Measurements from ENCODE around the gene TGFA. TPM values are rescaled to one million over a fixed set of nuclear protein-coding genes. Genes with fewer than 3 reads are reported as not detected.
A peak's percentile ranks its signal among the peaks of the same experiment; 100 is the strongest.

Gene TGFA
- total RNA-seq, 2 donors from 2014 or later: 13.5 to 18.5 TPM

DNA sequence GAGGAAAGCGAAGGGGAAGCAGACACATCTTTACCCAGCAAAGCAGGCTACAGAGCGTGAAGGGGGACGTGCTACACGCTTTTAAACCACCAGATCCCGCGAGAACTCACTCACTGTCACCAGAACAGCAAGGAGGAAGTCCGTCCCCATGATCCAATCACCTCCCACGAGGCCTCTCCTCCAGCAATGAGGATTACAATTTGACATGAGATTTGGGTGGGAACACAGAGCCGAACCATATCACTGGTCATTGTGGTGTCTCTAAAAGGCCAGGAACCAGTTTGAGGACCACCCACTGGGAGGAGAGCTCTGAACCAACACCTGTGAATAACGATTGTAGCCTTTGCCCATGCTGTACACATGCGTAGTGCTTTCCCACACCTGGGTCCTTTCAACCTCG, 135.1 kb downstream of the TGFA start:
- Histone ChIP-seq H3K4me1 (peaks cover 6% of the 10 kb centered on the region), H3K27ac (no peak overlapping the region), H3K9me3 (no peaks in the 10 kb centered on the region), H3K4me3 (no peak overlapping the region), H3K27me3 (no peaks in the 10 kb centered on the region), H3K36me3 (replicated peaks in 1 of 2; ENCODE audit: insufficient read depth in 1 of 2, low read depth in 2 of 2) (no peaks in the 10 kb centered on the region)
- 86 to 88% methylated on average over 11 to 12 of the region's 12 CpGs for WGBS, 2 donors
- ATAC-seq: no peak
- TF ChIP-seq POLR2A (IDR thresholded peaks at IDR 0.05): no peak
- TF ChIP-seq, protein P1, sequence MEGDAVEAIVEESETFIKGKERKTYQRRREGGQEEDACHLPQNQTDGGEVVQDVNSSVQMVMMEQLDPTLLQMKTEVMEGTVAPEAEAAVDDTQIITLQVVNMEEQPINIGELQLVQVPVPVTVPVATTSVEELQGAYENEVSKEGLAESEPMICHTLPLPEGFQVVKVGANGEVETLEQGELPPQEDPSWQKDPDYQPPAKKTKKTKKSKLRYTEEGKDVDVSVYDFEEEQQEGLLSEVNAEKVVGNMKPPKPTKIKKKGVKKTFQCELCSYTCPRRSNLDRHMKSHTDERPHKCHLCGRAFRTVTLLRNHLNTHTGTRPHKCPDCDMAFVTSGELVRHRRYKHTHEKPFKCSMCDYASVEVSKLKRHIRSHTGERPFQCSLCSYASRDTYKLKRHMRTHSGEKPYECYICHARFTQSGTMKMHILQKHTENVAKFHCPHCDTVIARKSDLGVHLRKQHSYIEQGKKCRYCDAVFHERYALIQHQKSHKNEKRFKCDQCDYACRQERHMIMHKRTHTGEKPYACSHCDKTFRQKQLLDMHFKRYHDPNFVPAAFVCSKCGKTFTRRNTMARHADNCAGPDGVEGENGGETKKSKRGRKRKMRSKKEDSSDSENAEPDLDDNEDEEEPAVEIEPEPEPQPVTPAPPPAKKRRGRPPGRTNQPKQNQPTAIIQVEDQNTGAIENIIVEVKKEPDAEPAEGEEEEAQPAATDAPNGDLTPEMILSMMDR (IDR thresholded peaks at IDR 0.05): no peak
- no peak for DNase-seq
- intact Hi-C loops (cut with DNase I): no loop called here

DNA sequence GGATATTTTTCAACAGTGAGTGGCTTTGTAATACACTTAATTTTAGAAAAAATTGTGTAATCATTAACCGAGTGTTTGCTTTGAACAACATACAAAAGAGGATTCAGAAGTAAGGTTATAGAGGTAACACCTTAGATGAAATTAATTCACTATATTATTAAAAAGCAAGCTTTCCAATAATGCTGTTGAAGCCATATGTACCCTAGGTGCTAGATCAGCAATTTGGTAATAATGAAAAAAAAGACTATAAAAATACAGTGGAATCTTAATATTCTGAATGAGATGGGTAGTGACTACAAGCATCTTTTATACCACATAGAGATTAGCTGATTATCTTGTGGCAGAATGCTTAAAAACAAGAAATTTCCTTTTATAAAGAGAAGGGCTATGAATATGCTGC, 136.6 kb downstream of the TGFA start:
- Histone ChIP-seq H3K4me1 (peaks cover 21% of the 10 kb centered on the region), H3K27ac (no peak overlapping the region), H3K27me3 (no peaks in the 10 kb centered on the region), H3K9me3 (no peaks in the 10 kb centered on the region), H3K36me3 (replicated peaks in 1 of 2; ENCODE audit: insufficient read depth in 1 of 2, low read depth in 2 of 2) (no peaks in the 10 kb centered on the region), H3K4me3 (no peak overlapping the region)
- TF ChIP-seq POLR2A (IDR thresholded peaks at IDR 0.05): no peak
- TF ChIP-seq, protein P1 (IDR thresholded peaks at IDR 0.05): no peak
- 72 to 77% methylated on average over 1 of the region's 1 CpG for WGBS, 2 donors
- DNase-seq (no peak), ATAC-seq (no peak)
- intact Hi-C loops (cut with DNase I): no loop called here

DNA sequence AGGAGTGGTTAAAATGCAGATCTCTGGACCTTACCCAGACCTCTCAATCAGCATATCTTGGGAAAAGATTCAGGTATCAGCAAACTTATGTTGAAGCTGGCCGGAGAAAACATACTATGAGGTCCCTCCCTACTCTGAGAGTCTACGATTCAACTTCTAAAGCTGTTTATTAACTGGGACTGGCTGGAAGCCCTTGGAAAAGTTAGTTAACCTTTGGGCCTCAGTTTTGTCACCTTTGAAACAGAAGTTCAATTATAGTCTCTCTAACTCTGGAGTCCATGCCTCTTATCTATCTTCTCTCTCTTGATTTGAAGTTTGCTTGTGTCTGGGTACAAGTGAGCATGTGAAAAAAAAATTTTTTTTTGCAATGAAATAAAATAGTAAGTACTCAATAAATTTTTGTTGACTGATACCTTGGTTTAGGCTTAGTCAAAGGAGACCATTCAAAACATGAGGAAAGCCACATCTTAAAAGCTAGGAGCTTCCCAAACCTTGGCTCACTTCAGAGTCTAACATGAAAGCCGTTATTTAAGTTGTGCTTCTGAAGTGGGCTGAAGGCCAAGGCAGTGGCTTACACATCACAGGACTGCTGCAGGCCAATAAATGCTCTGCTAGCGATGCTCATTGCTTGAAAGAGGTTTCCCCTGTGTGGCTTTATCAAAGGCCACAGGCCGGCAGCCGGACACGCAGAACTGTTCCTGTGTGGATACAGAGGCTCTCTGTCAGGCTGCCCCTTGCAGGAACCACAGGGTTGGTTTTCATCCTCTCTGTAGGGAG, 141.1 kb downstream of the TGFA start:
- ATAC-seq: peak; percentile 33

DNA sequence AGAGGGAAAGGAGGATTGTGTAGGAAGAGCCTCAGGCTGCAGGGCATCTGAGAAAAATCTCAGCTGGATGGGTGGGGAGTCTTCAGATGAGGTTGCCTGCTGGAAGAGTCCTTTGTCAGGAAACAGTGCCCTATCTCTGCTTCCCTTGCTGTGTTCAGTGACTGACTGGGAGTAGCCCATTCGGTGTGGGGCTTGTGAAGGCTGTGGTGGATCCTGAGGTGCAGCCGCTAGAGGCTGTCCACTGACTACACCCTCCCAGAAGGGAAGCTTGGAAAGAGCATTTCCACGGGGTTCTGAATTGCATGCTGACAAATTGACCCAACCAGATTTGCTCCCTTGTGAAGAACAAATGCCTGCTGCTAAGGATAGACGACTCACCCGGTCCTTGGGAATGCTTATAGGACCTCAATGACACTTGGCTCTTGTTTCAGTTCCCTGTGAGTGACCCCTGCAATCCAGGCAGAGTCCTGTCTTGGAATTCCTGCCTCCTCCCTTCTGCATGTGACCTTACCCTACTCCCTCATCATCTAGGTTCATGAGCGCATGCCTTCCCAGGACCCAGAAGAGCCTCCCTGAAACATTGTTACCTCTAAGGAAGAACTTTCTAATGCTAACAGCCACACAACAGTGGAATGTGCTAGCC, 142.0 kb downstream of the TGFA start:
- no peaks in the 10 kb centered on the region for H3K36me3 ChIP-seq (replicated peaks in 1 of 2; ENCODE audit: insufficient read depth in 1 of 2, low read depth in 2 of 2)
- TF ChIP-seq, protein P1 (IDR thresholded peaks at IDR 0.05): no peak
- TF ChIP-seq POLR2A (IDR thresholded peaks at IDR 0.05): no peak
- ATAC-seq: no peak
- WGBS, 2 donors: 58 to 64% methylated on average over 6 of the region's 6 CpGs
- H3K9me3 ChIP-seq: no peaks in the 10 kb centered on the region
- H3K27ac ChIP-seq: peak overlapping the region in 1 of 4 donors; percentile 40
- no peak overlapping the region for H3K4me3 ChIP-seq
- peaks cover 24% of the 10 kb centered on the region for H3K4me1 ChIP-seq
- intact Hi-C loops (cut with DNase I): no loop called here
- no peak for DNase-seq
- no peaks in the 10 kb centered on the region for H3K27me3 ChIP-seq

More for the DNA sequence above, 141.1 kb downstream of the TGFA start:
- Histone ChIP-seq H3K4me1 (peaks cover 24% of the 10 kb centered on the region), H3K9me3 (no peaks in the 10 kb centered on the region), H3K4me3 (no peak overlapping the region), H3K27ac (peak overlapping the region in 2 of 4 donors; percentile 1 to 40), H3K36me3 (replicated peaks in 1 of 2; ENCODE audit: insufficient read depth in 1 of 2, low read depth in 2 of 2) (no peaks in the 10 kb centered on the region), H3K27me3 (no peaks in the 10 kb centered on the region)
- DNase-seq: no peak
- 47 to 58% methylated on average over 7 of the region's 7 CpGs for WGBS, 2 donors
- TF ChIP-seq, protein P1 (IDR thresholded peaks at IDR 0.05): no peak
- no peak for TF ChIP-seq POLR2A (IDR thresholded peaks at IDR 0.05)
- intact Hi-C loops (cut with DNase I): no loop called here

All from body of pancreas (tissue), 4 donors.